ENCODE results near the gene ABCA5. TPM values are rescaled to one million over a fixed set of nuclear protein-coding genes. Genes with fewer than 3 reads are reported as not detected.

ABCA5 gene
- total RNA-seq (10 to 100 TPM; 16.2 to 26.6 (median 19.3) TPM), polyA plus RNA-seq (10 to 100 TPM in 1 of 2 donors, 1 to 10 TPM in 1; 6.9 to 46.7 TPM)
- long read RNA-seq, donor 1, full-length matches to known transcripts = 2 of 6 reads
- long read RNA-seq, donor 1, partial matches to known transcripts = 2 of 6 reads
- long read RNA-seq, donor 1, other reads (novel, unspliced or antisense) = 2 of 6 reads
- long read RNA-seq, donor 2, partial matches to known transcripts = 2 of 6 reads
- long read RNA-seq, donor 2, other reads (novel, unspliced or antisense) = 2 of 6 reads
- long read RNA-seq, donor 3, full-length matches to known transcripts = 4 of 16 reads
- long read RNA-seq, donor 3, partial matches to known transcripts = 6 of 16 reads
- long read RNA-seq, donor 3, other reads (novel, unspliced or antisense) = 6 of 16 reads

- TF ChIP-seq, protein P1, sequence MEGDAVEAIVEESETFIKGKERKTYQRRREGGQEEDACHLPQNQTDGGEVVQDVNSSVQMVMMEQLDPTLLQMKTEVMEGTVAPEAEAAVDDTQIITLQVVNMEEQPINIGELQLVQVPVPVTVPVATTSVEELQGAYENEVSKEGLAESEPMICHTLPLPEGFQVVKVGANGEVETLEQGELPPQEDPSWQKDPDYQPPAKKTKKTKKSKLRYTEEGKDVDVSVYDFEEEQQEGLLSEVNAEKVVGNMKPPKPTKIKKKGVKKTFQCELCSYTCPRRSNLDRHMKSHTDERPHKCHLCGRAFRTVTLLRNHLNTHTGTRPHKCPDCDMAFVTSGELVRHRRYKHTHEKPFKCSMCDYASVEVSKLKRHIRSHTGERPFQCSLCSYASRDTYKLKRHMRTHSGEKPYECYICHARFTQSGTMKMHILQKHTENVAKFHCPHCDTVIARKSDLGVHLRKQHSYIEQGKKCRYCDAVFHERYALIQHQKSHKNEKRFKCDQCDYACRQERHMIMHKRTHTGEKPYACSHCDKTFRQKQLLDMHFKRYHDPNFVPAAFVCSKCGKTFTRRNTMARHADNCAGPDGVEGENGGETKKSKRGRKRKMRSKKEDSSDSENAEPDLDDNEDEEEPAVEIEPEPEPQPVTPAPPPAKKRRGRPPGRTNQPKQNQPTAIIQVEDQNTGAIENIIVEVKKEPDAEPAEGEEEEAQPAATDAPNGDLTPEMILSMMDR (IDR thresholded peaks at IDR 0.05) = no peak
- Histone ChIP-seq H3K27ac (peak within 1 kb of the TSS; percentile 57 to 90 (median 86)), H3K9me3 (no peaks in the 10 kb centered on the region), H3K4me3 (peak within 1 kb of the TSS; percentile 59 to 95 (median 78)), H3K27me3 (peaks cover 0 to 7% (median 0%) of the 10 kb centered on the region in 7 donors), H3K4me1 (peaks cover 0 to 33% (median 12%) of the 10 kb centered on the region in 9 donors), H3K36me3 (no peaks in the 10 kb centered on the region)
- intact Hi-C loops (cut with DNase I) = loop anchor here in 1 of 10 donors (5.0 kb wide), 1 partner anchor 155 kb away; no protein-coding TSS in a partner anchor
- peak; percentile 96 to 100 (median 98) for ATAC-seq
- 1% methylated on average over 67 to 74 of the region's 74 CpGs for WGBS, 2 donors
- peak; percentile 78 to 86 for DNase-seq
Observed at GRCh38 chr17:69327060-69327831, at the start of gene ABCA5. TSS of gene ABCA5 (minus strand) at chr17:69327133. CDS start at chr17:69314415, 12,718 bp downstream.

DNA sequence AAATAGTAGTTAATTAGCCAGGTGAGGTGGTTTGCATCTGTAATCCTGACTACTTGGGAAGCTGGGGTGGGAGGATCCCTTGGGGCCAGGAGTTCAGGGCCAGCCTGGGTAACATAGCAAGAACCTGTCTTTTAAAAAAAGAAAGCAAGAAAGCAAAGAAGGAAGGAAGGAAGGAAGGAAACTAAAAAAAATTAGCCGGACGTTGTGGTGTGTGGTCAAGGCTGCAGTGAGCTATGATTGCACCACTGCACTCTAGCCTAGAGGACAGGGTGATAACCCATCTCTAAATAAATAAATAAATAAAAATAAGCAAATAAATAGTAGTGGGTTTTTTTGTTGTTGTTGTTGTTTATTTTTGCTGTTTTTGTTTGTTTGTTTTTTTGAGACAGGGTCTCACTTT, 48.3 kb upstream of the ABCA5 start:
- intact Hi-C loops (cut with DNase I) = no loop called here
- ATAC-seq (no peak), DNase-seq (no peak)
- TF ChIP-seq, protein P1 (IDR thresholded peaks at IDR 0.05) = no peak
- Histone ChIP-seq H3K36me3 (no peaks in the 10 kb centered on the region), H3K4me3 (no peak overlapping the region), H3K27ac (no peak overlapping the region), H3K9me3 (no peaks in the 10 kb centered on the region), H3K4me1 (peaks cover 0 to 13% (median 0%) of the 10 kb centered on the region in 9 donors), H3K27me3 (no peaks in the 10 kb centered on the region)
- WGBS, 2 donors = 46 to 72% methylated on average over 2 of the region's 2 CpGs

GRCh38 chr17:69373069-69373468, 46.1 kb upstream of the ABCA5 start:
- no peak for ATAC-seq
- TF ChIP-seq, protein P1 (IDR thresholded peaks at IDR 0.05) = no peak
- intact Hi-C loops (cut with DNase I) = no loop called here
- H3K9me3 ChIP-seq = no peaks in the 10 kb centered on the region
- no peak for DNase-seq
- H3K27ac ChIP-seq = no peak overlapping the region
- no peak overlapping the region for H3K4me3 ChIP-seq
- WGBS, 2 donors = 92 to 93% methylated on average over 2 of the region's 2 CpGs
- H3K36me3 ChIP-seq = no peaks in the 10 kb centered on the region
- no peaks in the 10 kb centered on the region for H3K27me3 ChIP-seq
- H3K4me1 ChIP-seq = peaks cover 0 to 13% (median 0%) of the 10 kb centered on the region in 9 donors

- ATAC-seq (no peak), DNase-seq (no peak)
- H3K27me3 ChIP-seq = no peaks in the 10 kb centered on the region
- no peak overlapping the region for H3K4me3 ChIP-seq
- intact Hi-C loops (cut with DNase I) = no loop called here
- no peaks in the 10 kb centered on the region for H3K9me3 ChIP-seq
- TF ChIP-seq, protein P1 (IDR thresholded peaks at IDR 0.05) = no peak
- 54 to 61% methylated on average over 3 of the region's 3 CpGs for WGBS, 2 donors
- no peaks in the 10 kb centered on the region for H3K4me1 ChIP-seq
- H3K27ac ChIP-seq = no peak overlapping the region
- H3K36me3 ChIP-seq = no peaks in the 10 kb centered on the region
Observed at GRCh38 chr17:69367298-69367697, 40.4 kb upstream of the ABCA5 start.
